ENCODE measurements around the gene CDK10.

The CDK10 gene

DNA sequence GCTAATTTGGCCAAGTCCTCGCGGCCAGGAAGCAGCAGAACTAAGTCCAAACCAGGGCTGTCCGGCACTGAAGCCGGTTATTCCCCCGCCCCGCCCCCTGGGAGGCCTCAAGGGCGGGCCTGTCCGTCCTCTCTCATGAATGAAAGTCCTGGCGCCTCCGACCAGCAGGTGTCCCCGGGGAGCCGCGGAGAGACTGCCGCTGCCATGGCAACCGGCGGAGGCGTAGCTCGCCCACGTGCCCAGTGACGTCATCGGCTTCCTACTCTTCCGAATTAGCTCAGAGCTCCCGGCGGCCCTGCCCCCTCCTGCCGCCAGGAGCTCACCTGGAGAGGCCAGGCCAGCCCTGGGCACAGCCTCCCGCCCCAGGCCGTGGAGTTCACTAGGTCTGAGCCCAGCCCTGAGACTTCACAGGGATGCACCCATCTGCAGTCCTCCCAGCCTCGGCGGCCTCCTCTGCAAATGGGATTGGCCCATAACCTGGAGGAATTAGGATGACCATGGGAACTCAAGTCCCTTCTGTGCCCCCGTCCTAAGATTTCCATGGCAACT is 13.7 kb downstream of the CDK10 start:
- Histone ChIP-seq H3K27ac (ENCODE audit: low read depth, low read length) (no peak overlapping the region; the same call in 1 of the 2 replicates), H3K4me1 (ENCODE audit: control insufficient read depth, low read length) (peaks cover 38% of the 10 kb centered on the region), H3F3A (ENCODE audit: control insufficient read depth, insufficient read depth) (peaks cover 5% of the 10 kb centered on the region; the same call in 1 of the 2 replicates), H3K79me2 (ENCODE audit: control insufficient read depth, low read length) (no peaks in the 10 kb centered on the region), H4K20me1 (ENCODE audit: control insufficient read depth, insufficient read depth, low read depth, low read length) (no peaks in the 10 kb centered on the region; the same call in 1 of the 2 replicates), H3K4me3 (ENCODE audit: low read length) (peak overlapping the region; percentile 93), H3K9me2 (replicated peaks; ENCODE audit: control insufficient read depth, low read length) (no peaks in the 10 kb centered on the region), H3K36me3 (ENCODE audit: control insufficient read depth, low read length) (peaks cover 17% of the 10 kb centered on the region), H3K4me2 (ENCODE audit: low read length) (peak overlapping the region; percentile 90), H3K9me3 (ENCODE audit: control insufficient read depth, insufficient read depth, low read length) (no peaks in the 10 kb centered on the region), H3K27me3 (ENCODE audit: control insufficient read depth, low read length) (no peaks in the 10 kb centered on the region)
- TF ChIP-seq EZH2phosphoT487 (IDR thresholded peaks at IDR 0.05; ENCODE audit: borderline replicate concordance, low read length), result no peak
- TF ChIP-seq, protein P1, sequence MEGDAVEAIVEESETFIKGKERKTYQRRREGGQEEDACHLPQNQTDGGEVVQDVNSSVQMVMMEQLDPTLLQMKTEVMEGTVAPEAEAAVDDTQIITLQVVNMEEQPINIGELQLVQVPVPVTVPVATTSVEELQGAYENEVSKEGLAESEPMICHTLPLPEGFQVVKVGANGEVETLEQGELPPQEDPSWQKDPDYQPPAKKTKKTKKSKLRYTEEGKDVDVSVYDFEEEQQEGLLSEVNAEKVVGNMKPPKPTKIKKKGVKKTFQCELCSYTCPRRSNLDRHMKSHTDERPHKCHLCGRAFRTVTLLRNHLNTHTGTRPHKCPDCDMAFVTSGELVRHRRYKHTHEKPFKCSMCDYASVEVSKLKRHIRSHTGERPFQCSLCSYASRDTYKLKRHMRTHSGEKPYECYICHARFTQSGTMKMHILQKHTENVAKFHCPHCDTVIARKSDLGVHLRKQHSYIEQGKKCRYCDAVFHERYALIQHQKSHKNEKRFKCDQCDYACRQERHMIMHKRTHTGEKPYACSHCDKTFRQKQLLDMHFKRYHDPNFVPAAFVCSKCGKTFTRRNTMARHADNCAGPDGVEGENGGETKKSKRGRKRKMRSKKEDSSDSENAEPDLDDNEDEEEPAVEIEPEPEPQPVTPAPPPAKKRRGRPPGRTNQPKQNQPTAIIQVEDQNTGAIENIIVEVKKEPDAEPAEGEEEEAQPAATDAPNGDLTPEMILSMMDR (IDR thresholded peaks at IDR 0.05; ENCODE audit: low read depth, low read length, poor library complexity, severe bottlenecking), result peak; percentile 61

DNA sequence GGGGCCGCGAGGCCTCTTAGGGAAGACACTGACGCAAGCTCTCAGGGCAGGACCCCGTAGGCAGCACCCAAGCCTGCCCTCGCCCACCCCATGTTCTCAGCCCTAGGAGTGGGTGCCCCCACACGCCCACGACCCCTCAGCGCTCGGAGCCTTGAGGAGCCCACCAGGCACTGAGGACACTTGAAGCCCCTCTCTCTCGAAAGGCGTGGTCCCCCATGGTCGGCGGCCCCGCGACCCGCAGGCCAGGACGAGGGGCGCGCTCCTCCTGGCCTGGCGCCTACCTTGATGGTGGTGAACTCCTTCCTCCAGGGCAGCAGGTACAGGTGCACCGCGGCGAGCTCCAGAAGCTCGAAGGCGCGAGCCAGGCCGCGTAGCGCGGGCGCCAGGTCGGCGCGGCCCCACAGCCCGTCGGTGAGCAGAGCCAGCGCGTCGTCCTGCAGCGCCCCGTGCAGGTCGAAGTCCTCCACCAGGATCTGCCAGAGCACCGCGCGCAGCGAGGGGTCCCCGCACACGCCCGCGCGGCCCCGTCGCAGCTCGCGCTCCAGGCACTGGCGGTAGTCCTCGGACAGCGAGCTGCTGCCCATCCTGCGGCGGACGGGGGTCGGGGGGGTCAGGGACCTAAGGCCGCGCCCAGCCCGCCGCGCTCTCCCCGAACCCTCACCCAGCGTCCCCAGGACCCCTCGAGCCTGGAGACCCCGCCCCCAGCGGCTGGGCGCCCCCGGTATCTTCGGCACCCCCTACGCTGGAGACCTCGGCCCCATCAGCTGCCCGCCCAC is 14.3 kb downstream of the CDK10 start:
- no peak for TF ChIP-seq EZH2phosphoT487 (IDR thresholded peaks at IDR 0.05; ENCODE audit: borderline replicate concordance, low read length)
- TF ChIP-seq, protein P1 (IDR thresholded peaks at IDR 0.05; ENCODE audit: low read depth, low read length, poor library complexity, severe bottlenecking), result peak; percentile 40
- peak overlapping the region; percentile 93 for H3K4me3 ChIP-seq (ENCODE audit: low read length)
- no peaks in the 10 kb centered on the region for H3K9me2 ChIP-seq (replicated peaks; ENCODE audit: control insufficient read depth, low read length)
- peaks cover 5% of the 10 kb centered on the region; the same call in 1 of the 2 replicates for H3F3A ChIP-seq (ENCODE audit: control insufficient read depth, insufficient read depth)
- no peaks in the 10 kb centered on the region for H3K27me3 ChIP-seq (ENCODE audit: control insufficient read depth, low read length)
- H3K36me3 ChIP-seq (ENCODE audit: control insufficient read depth, low read length), result peaks cover 11% of the 10 kb centered on the region
- H3K9me3 ChIP-seq (ENCODE audit: control insufficient read depth, insufficient read depth, low read length), result no peaks in the 10 kb centered on the region
- H3K4me1 ChIP-seq (ENCODE audit: control insufficient read depth, low read length), result peaks cover 34% of the 10 kb centered on the region
- peak overlapping the region; percentile 36 for H3K27ac ChIP-seq (ENCODE audit: low read depth, low read length)
- peak overlapping the region; percentile 90 for H3K4me2 ChIP-seq (ENCODE audit: low read length)
- H4K20me1 ChIP-seq (ENCODE audit: control insufficient read depth, insufficient read depth, low read depth, low read length), result no peaks in the 10 kb centered on the region; the same call in 1 of the 2 replicates
- H3K79me2 ChIP-seq (ENCODE audit: control insufficient read depth, low read length), result no peaks in the 10 kb centered on the region

DNA sequence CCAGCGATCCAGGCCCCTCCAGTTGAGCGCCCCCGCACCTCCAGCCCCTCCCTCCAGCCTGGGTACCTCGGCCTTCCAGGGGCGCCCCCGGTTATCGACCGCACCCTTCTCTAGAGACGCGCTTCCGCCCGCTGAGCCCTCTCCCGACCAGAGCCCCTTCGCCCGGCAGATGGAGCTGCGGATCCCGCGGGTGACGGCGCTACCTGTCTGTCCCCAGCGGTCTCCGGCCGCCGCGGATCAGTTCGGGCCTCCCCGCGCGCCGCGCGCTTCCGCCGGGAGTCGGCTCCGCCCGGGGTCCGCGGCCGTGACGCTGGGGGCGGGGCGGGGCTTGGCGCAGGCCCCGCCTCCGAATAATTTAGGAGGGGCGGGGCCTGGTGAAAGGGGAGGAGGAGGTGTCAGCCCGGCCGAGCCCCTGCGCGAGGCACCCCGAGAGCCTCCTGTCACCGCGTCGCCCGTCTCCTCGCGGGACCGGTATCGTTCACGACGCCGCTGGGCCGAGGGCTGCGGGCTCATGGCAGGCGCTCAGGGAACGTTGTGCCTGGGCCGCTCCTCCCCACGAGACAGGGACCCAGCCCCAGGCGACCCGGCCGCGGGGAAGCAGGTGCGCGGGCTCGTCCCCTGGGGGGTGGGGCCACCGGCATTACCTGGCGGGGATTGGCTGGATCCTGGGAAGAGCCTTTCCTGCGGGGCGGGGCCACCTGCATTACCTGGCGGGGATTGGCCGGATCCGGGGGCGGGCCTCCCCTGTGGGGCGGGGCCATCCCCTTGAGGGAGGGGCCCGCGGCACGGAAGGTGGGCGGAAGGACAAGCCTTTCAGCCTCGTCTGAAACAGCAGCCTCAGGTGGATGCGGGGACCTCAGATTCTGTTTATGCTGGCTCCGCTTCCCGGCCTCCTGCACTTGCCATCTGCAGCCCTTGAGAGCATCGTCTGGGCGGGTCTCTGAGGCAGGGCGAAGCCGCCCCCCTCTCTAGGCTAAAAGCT is 15.2 kb downstream of the CDK10 start, which contains the start of gene SPATA2L:
TSS of gene SPATA2L (minus strand) at position 281 of the 982 bp plus-strand sequence. CDS start 473 bp downstream, outside the sequence.
- peak within 1 kb of the TSS; percentile 36 for H3K27ac ChIP-seq (ENCODE audit: low read depth, low read length)
- no peaks in the 10 kb centered on the region for H3K79me2 ChIP-seq (ENCODE audit: control insufficient read depth, low read length)
- peaks cover 5% of the 10 kb centered on the region; the same call in 1 of the 2 replicates for H3F3A ChIP-seq (ENCODE audit: control insufficient read depth, insufficient read depth)
- no peaks in the 10 kb centered on the region for H3K9me2 ChIP-seq (replicated peaks; ENCODE audit: control insufficient read depth, low read length)
- no peaks in the 10 kb centered on the region; the same call in 1 of the 2 replicates for H4K20me1 ChIP-seq (ENCODE audit: control insufficient read depth, insufficient read depth, low read depth, low read length)
- peak within 1 kb of the TSS; percentile 90 for H3K4me2 ChIP-seq (ENCODE audit: low read length)
- TF ChIP-seq, protein P1 (IDR thresholded peaks at IDR 0.05; ENCODE audit: low read depth, low read length, poor library complexity, severe bottlenecking), result no peak
- no peak for TF ChIP-seq EZH2phosphoT487 (IDR thresholded peaks at IDR 0.05; ENCODE audit: borderline replicate concordance, low read length)
- H3K9me3 ChIP-seq (ENCODE audit: control insufficient read depth, insufficient read depth, low read length), result no peaks in the 10 kb centered on the region
- peaks cover 29% of the 10 kb centered on the region for H3K4me1 ChIP-seq (ENCODE audit: control insufficient read depth, low read length)
- H3K36me3 ChIP-seq (ENCODE audit: control insufficient read depth, low read length), result peaks cover 4% of the 10 kb centered on the region; the same call in 1 of the 2 replicates
- H3K27me3 ChIP-seq (ENCODE audit: control insufficient read depth, low read length), result no peaks in the 10 kb centered on the region
- peak within 1 kb of the TSS; percentile 93 for H3K4me3 ChIP-seq (ENCODE audit: low read length)
